D721Med (cell line): Measurements from ENCODE around the gene IQCE.

Experiments used
- DNase-seq: peaks from one replicate; pipeline ENCODE4 v3.0.0; 2011; ENCODE audit warnings: low spot score; ENCODE audit not compliant: insufficient read length
- FAIRE-seq: peaks from 2 replicates; lab custom pipeline; 2011; peaks lifted over from hg19 to GRCh38; lab: Jason Lieb, UNC
- TF ChIP-seq, protein P1 (sequence below): IDR thresholded peaks from 2 replicates; pipeline ENCODE4 v1.5.1; 2012; ENCODE audit warnings: mild to moderate bottlenecking, control low read depth; ENCODE audit not compliant: insufficient read depth; ENCODE audit errors: missing control alignments

Gene IQCE

DNA sequence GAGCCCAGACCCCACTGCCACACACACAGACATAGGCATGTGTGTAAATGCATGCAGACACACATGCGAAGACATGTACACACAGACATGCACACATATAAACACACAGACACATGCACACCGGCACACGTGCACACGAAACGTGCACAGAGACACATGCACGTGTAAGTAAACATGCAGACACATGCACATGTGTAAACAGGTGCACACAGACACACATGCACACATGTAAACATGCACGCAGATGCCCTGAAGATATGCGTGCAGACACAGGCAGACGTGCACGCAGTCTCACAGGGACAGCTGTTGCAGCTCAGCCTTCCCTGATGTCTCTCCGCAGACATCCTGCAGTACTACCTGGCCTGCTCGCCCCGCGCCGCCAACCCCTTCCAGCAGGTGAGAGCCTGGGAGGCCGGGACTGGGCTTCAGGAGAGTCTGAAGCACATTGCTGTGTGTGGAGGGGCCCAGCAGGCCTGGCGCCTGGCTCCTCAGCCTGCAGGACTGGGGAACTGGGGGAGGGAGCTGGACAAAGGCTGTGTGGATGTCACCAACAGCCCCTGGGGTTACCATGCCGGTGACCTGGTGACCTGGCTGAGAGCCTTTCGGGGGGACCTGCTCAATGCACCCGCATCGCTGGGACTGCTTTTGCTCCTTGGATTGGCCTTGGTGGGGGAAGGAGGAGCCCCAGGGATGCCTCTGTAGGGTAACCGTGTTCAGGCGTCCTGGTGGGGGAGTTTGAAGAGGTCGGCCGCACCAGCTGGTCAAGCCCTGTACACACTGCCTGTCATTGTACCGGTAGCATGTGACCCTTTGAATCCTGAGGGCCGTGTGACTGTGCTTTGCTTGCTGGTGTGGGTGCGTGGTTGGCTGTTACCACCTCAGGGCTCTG is 93.3 kb downstream of the IQCE start:
- no peak for FAIRE-seq
- no peak for DNase-seq
- TF ChIP-seq, protein P1, sequence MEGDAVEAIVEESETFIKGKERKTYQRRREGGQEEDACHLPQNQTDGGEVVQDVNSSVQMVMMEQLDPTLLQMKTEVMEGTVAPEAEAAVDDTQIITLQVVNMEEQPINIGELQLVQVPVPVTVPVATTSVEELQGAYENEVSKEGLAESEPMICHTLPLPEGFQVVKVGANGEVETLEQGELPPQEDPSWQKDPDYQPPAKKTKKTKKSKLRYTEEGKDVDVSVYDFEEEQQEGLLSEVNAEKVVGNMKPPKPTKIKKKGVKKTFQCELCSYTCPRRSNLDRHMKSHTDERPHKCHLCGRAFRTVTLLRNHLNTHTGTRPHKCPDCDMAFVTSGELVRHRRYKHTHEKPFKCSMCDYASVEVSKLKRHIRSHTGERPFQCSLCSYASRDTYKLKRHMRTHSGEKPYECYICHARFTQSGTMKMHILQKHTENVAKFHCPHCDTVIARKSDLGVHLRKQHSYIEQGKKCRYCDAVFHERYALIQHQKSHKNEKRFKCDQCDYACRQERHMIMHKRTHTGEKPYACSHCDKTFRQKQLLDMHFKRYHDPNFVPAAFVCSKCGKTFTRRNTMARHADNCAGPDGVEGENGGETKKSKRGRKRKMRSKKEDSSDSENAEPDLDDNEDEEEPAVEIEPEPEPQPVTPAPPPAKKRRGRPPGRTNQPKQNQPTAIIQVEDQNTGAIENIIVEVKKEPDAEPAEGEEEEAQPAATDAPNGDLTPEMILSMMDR: no peak

GRCh38 chr7:2652736-2653060 is 93.9 kb downstream of the IQCE start:
- TF ChIP-seq, protein P1: no peak
- FAIRE-seq (no peak), DNase-seq (no peak)

DNA sequence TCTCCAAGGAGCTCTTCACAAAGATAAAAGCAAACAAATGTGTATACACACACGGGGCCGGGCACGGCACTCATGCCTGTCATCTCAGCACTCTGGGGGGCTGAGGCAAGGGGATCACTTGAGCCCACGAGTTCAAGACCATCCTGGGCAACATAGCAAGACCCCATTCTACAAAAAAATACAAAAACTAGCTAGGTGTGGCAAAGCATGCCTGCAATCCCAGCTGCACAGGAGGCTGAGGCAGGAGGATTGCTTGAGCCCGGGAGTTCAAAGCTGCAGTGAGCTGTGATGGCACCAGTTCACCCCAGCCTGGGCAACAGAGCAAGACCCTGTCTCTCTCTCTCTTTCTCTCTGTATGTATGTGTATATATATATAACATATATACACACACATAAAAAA is 95.3 kb downstream of the IQCE start:
- DNase-seq: no peak
- TF ChIP-seq, protein P1: no peak
- no peak for FAIRE-seq

- TF ChIP-seq, protein P1: no peak
- DNase-seq: no peak
- FAIRE-seq: no peak
These were observed 97.3 kb downstream of the IQCE start for GRCh38 chr7:2655870-2656614.

DNA sequence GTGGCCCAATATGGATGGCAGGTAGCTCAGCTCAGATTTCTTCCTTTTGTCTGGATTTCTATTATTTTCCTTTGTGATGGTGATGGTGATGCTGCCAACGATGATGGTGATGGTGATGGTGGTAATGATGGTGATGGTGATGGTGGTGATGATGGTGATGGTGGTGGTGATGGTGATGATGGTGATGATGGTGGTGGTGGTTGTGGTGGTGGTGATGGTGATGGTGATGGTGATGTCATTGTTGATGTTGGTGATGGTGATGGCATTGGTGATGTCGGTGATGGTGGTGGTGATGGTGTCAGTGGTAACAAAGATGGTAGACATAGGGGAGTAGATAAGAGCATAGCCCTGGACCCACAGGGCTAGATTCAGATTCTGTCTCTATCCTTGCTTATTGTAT is 98.4 kb downstream of the IQCE start:
- TF ChIP-seq, protein P1: no peak
- FAIRE-seq: no peak
- no peak for DNase-seq

DNA sequence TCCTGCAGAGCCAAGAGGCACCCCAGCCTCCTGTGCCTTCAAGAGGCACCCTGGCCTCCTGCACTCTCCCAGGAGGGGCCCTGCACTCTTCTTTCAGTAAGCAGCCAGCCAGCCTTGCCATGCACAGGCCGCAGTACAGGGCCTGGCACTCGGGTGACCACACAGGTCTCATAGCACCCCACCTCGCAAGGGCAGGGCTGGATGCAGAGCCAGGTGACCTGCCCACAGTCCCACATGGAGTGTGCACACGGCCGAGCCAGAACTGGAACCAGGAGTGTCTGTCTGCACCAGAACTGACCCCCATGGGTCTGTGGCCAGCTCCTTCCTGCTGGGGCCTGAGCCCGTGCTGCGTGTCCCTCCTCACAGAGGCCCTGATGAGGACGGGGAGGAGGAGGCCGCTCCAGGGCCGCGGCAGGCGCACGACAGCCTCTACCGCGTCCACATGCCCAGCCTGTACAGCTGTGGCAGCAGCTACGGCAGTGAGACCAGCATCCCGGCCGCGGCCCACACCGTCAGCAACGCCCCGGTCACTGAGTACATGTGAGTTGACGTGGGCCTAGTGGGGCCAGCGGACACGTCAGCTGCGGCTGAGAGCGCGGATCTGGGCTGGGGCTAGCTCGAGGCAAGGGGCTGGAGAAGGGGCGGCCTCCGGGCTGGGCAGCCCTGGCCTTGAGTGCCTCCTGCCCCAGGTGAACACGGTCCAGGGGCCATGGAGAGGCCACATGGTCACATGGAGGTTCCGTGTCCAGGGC is 99.3 kb downstream of the IQCE start:
- no peak for DNase-seq
- no peak for FAIRE-seq
- TF ChIP-seq, protein P1: no peak
